ENCODE data around the gene HOXC13. TPM values are rescaled to one million over a fixed set of nuclear protein-coding genes. Genes with fewer than 3 reads are reported as not detected.

HOXC13 gene
- total and polyA plus RNA-seq, 3 donors from 2014 or later: 0.25 to 0.87 (median 0.63) TPM

- Histone ChIP-seq H3K27me3 (peaks cover 3% of the 10 kb centered on the region), H3K36me3 (ENCODE audit: low read depth, missing control alignments) (no peaks in the 10 kb centered on the region), H3K9me3 (no peaks in the 10 kb centered on the region), H3K4me1 (peaks cover 6% of the 10 kb centered on the region), H3K27ac (no peak overlapping the region), H3K4me3 (no peak overlapping the region)
- TF ChIP-seq POLR2A (IDR thresholded peaks at IDR 0.05) (no peak), CTCF (IDR thresholded peaks at IDR 0.05) (no peak)
- intact Hi-C loops (cut with DNase I; ENCODE audit: low total_unique reads): no loop called here
- DNase-seq: no peak
- WGBS, 2 donors: 36 to 53% methylated on average over 11 to 12 of the region's 12 CpGs
Measured at GRCh38 chr12:53969588-53970259, 31.1 kb downstream of the HOXC13 start.

GRCh38 chr12:53970451-53970850 lies 31.8 kb downstream of the HOXC13 start:
- Histone ChIP-seq H3K9me3 (no peaks in the 10 kb centered on the region), H3K4me3 (no peak overlapping the region), H3K4me1 (peaks cover 12% of the 10 kb centered on the region), H3K36me3 (ENCODE audit: low read depth, missing control alignments) (no peaks in the 10 kb centered on the region), H3K27ac (no peak overlapping the region), H3K27me3 (peaks cover 6% of the 10 kb centered on the region)
- intact Hi-C loops (cut with DNase I; ENCODE audit: low total_unique reads): no loop called here
- 60 to 71% methylated on average over 4 of the region's 4 CpGs for WGBS, 2 donors
- DNase-seq: no peak
- TF ChIP-seq CTCF (IDR thresholded peaks at IDR 0.05) (no peak), POLR2A (IDR thresholded peaks at IDR 0.05) (no peak)

- intact Hi-C loops (cut with DNase I; ENCODE audit: low total_unique reads): no loop called here
- WGBS, 2 donors: 75 to 86% methylated on average over 3 of the region's 3 CpGs
- Histone ChIP-seq H3K36me3 (ENCODE audit: low read depth, missing control alignments) (no peaks in the 10 kb centered on the region), H3K4me3 (no peak overlapping the region), H3K27me3 (peaks cover 6% of the 10 kb centered on the region), H3K27ac (no peak overlapping the region), H3K9me3 (no peaks in the 10 kb centered on the region), H3K4me1 (peaks cover 12% of the 10 kb centered on the region)
- no peak for DNase-seq
- TF ChIP-seq CTCF (IDR thresholded peaks at IDR 0.05) (no peak), POLR2A (IDR thresholded peaks at IDR 0.05) (no peak)
Measured at GRCh38 chr12:53971129-53971528, 32.5 kb downstream of the HOXC13 start.

GRCh38 chr12:53971686-53972085 lies 33.1 kb downstream of the HOXC13 start:
- intact Hi-C loops (cut with DNase I; ENCODE audit: low total_unique reads): no loop called here

More at GRCh38 chr12:53971686-53972085, 33.1 kb downstream of the HOXC13 start:
- Histone ChIP-seq H3K4me3 (no peak overlapping the region), H3K27ac (no peak overlapping the region), H3K27me3 (peaks cover 10% of the 10 kb centered on the region), H3K36me3 (ENCODE audit: low read depth, missing control alignments) (no peaks in the 10 kb centered on the region), H3K9me3 (no peaks in the 10 kb centered on the region), H3K4me1 (peaks cover 12% of the 10 kb centered on the region)
- 63 to 65% methylated on average over 1 to 2 of the region's 2 CpGs for WGBS, 2 donors
- TF ChIP-seq POLR2A (IDR thresholded peaks at IDR 0.05): no peak
- TF ChIP-seq CTCF (IDR thresholded peaks at IDR 0.05): no peak
- no peak for DNase-seq

All from testis (tissue), 3 donors.